Measurements from ENCODE around the gene TIMP2.

- TF ChIP-seq CTCF (IDR thresholded peaks at IDR 0.05; ENCODE audit: control extremely low read depth in 1 of 3, insufficient read depth in 1 of 3, low read depth in 1 of 3, low read length in 3 of 3): no peak
- no peak for TF ChIP-seq CREB1 (IDR thresholded peaks at IDR 0.05)
- no peak for TF ChIP-seq ATF3 (IDR thresholded peaks at IDR 0.05; ENCODE audit: insufficient read depth, low read depth, low read length)
- TF ChIP-seq TBP (IDR thresholded peaks at IDR 0.05; ENCODE audit: low read depth, low read length): no peak
- TF ChIP-seq EP300 (IDR thresholded peaks at IDR 0.05; ENCODE audit: borderline replicate concordance in 1 of 2, low read depth in 2 of 2, low read length in 2 of 2): no peak
- no peak for TF ChIP-seq HDAC2 (IDR thresholded peaks at IDR 0.05; ENCODE audit: borderline replicate concordance in 1 of 2, low read depth in 2 of 2, low read length in 2 of 2)
- TF ChIP-seq SRF (IDR thresholded peaks at IDR 0.05; ENCODE audit: low read depth, low read length): no peak
- no peak for TF ChIP-seq EZH2 (IDR thresholded peaks at IDR 0.05; ENCODE audit: low read depth, low read length, severe bottlenecking)
- TF ChIP-seq, protein P1, sequence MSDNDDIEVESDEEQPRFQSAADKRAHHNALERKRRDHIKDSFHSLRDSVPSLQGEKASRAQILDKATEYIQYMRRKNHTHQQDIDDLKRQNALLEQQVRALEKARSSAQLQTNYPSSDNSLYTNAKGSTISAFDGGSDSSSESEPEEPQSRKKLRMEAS (IDR thresholded peaks at IDR 0.05): no peak
- TF ChIP-seq TAF1 (IDR thresholded peaks at IDR 0.05; ENCODE audit: low read depth, low read length): no peak
- TF ChIP-seq POLR2A (IDR thresholded peaks at IDR 0.05; ENCODE audit: control extremely low read depth in 1 of 2, low read depth in 2 of 2, low read length in 2 of 2): no peak
These were observed 2.2 kb downstream of the TIMP2 start for GRCh38 chr17:78922816-78923498.

Data from H1 (cell line).